GM12892 (cell line): Measurements from ENCODE around the gene WDR18.

Source experiments
- POLR2A ChIP-seq: IDR thresholded peaks from 2 replicates; pipeline ENCODE4 v1.6.1; 2011; ENCODE audit warnings: low read depth, low read length, control low read depth
- POLR2AphosphoS5 ChIP-seq: IDR thresholded peaks from 2 replicates; pipeline ENCODE4 v1.6.1; 2011; ENCODE audit warnings: low read depth, low read length, control low read depth
- TAF1 ChIP-seq: IDR thresholded peaks from 2 replicates; pipeline ENCODE4 v1.6.1; 2011; ENCODE audit warnings: low read depth, mild to moderate bottlenecking, control low read depth, low read length, borderline replicate concordance

DNA sequence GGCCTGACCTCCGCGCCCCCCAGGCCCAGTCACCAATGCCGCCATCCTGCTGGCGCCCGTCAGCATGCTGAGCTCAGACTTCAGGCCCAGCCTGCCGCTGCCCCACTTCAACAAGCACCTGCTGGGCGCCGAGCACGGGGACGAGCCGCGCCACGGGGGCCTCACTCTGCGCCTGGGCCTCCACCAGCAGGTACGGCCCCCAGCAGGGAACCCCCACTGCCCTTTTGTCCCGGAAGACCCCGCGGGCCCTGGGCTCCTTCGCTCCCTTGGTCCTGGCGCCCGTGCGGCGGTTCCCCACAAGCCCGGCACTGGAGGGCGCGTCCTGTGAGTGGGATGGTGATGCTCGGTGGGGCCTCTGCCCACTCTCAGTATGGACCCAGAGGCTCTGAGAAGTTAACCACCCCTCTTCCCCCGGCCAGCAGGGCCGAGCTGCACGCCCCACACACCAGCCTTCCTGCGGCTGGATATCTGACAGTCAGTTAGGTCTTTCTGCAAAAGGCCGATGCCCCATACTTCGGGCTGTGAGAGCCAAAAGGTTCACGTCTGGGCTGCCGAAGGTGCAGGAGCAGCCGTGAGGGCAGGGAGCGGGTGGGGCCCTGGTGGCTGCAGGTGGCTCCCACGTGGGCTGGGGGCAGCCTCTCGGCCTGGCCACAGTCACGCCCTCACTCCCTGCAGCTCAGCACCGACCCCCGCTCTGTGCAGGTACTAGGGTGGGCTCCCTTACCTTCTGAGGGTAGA lies 8.0 kb downstream of the WDR18 start:
- TF ChIP-seq TAF1 = no peak
- no peak for TF ChIP-seq POLR2AphosphoS5
- TF ChIP-seq POLR2A = no peak
